Neural cell (in vitro differentiated cells): Measurements from ENCODE around the gene KIF1B. TPM values are rescaled to one million over a fixed set of nuclear protein-coding genes. Genes with fewer than 3 reads are reported as not detected.

Source experiments
- H2AFZ ChIP-seq: fragments of 200-600, 300-800 bp; sonication (generic), shearing (Covaris generic); 2 replicates; pipeline ENCODE4 v1.6.0; 2014; ENCODE audit warnings: low read depth, mild to moderate bottlenecking, antibody characterized with exemption, low read length, moderate library complexity
- H3F3A ChIP-seq: fragments of 200-600 bp; shearing (Covaris generic); 2 replicates; pipeline ENCODE4 v1.6.1; 2016; ENCODE audit warnings: mild to moderate bottlenecking, moderate library complexity, mixed read lengths, antibody characterized with exemption, low read length; ENCODE audit not compliant: insufficient read depth, poor library complexity, severe bottlenecking
- H3K27ac ChIP-seq: fragments of 200-600, 300-800 bp; sonication (generic), shearing (Covaris generic); 2 replicates; pipeline ENCODE4 v1.5.1; 2014; ENCODE audit warnings: mild to moderate bottlenecking, low read length, moderate library complexity
- H3K27me3 ChIP-seq: fragments of 300-800, 200-600 bp; sonication (generic), shearing (Covaris generic); 2 replicates; pipeline ENCODE4 v1.6.0; 2014; ENCODE audit warnings: mild to moderate bottlenecking, low read depth, low read length, moderate library complexity; ENCODE audit not compliant: insufficient read depth
- H3K36me3 ChIP-seq: fragments of 300-800, 200-600 bp; sonication (generic), shearing (Covaris generic); 2 replicates; pipeline ENCODE4 v1.5.1; 2014; ENCODE audit warnings: mild to moderate bottlenecking, antibody characterized with exemption, low read length, moderate library complexity; ENCODE audit not compliant: insufficient read depth
- H3K4me2 ChIP-seq: fragments of 300-800, 200-600 bp; sonication (generic), shearing (Covaris generic); 2 replicates; pipeline ENCODE4 v1.6.0; 2014; ENCODE audit warnings: mild to moderate bottlenecking, low read length
- H3K4me3 ChIP-seq: fragments of 300-800, 200-600 bp; sonication (generic), shearing (Covaris generic); 2 replicates; pipeline ENCODE4 v1.5.1; 2014; ENCODE audit warnings: mild to moderate bottlenecking, low read length, moderate library complexity
- H3K79me2 ChIP-seq: fragments of 200-600 bp; shearing (Covaris generic); replicated peaks from 2 replicates; pipeline ENCODE4 v1.6.0; 2014; ENCODE audit warnings: mild to moderate bottlenecking, low read length, moderate library complexity; ENCODE audit not compliant: insufficient read depth
- H3K9ac ChIP-seq: fragments of 300-800, 200-600 bp; sonication (generic), shearing (Covaris generic); 2 replicates; pipeline ENCODE4 v1.6.1; 2016; ENCODE audit warnings: mild to moderate bottlenecking, low read length, mixed read lengths
- H3K9me2 ChIP-seq: fragments of 200-600 bp; shearing (Covaris generic); 2 replicates; pipeline ENCODE4 v1.6.1; 2016; ENCODE audit warnings: mild to moderate bottlenecking, low read length, mixed read lengths; ENCODE audit not compliant: insufficient read depth
- H3K9me3 ChIP-seq: fragments of 200-600, 300-800 bp; sonication (generic), shearing (Covaris generic); 2 replicates; pipeline ENCODE4 v1.6.1; 2016; ENCODE audit warnings: mild to moderate bottlenecking, mixed run types, low read length, moderate library complexity, mixed read lengths
- H4K20me1 ChIP-seq: fragments of 200-600 bp; shearing (Covaris generic); 2 replicates; pipeline ENCODE4 v1.6.1; 2016; ENCODE audit warnings: mild to moderate bottlenecking, mixed run types; ENCODE audit not compliant: insufficient read depth
- EP300 ChIP-seq: fragments of 450-650 bp; conservative IDR thresholded peaks from 2 replicates; pipeline ENCODE4 v1.6.1; 2014; ENCODE audit warnings: antibody characterized with exemption, mild to moderate bottlenecking, moderate library complexity; ENCODE audit not compliant: poor library complexity, severe bottlenecking
- EZH2 ChIP-seq: fragments of 200-600, 300-800 bp; shearing (Covaris generic), sonication (generic); IDR thresholded peaks from 2 replicates; pipeline ENCODE4 v1.6.1; 2014; ENCODE audit warnings: antibody characterized with exemption, low read length, borderline replicate concordance, mild to moderate bottlenecking; ENCODE audit not compliant: insufficient read depth, poor library complexity, severe bottlenecking
- MXI1 ChIP-seq: fragments of 450-650 bp; conservative IDR thresholded peaks from 2 replicates; pipeline ENCODE4 v1.6.1; 2014; ENCODE audit warnings: antibody characterized with exemption, mild to moderate bottlenecking; ENCODE audit not compliant: poor library complexity, severe bottlenecking
- POLR2AphosphoS5 ChIP-seq: IDR thresholded peaks from 2 replicates; pipeline ENCODE4 v1.6.1; 2012
- RAD21 ChIP-seq: fragments of 450-650 bp; conservative IDR thresholded peaks from 2 replicates; pipeline ENCODE4 v1.6.1; 2014; ENCODE audit warnings: antibody characterized with exemption, mild to moderate bottlenecking, moderate library complexity
- SMC3 ChIP-seq: fragments of 450-650 bp; conservative IDR thresholded peaks from 2 replicates; pipeline ENCODE4 v1.6.1; 2014; ENCODE audit warnings: antibody characterized with exemption, mild to moderate bottlenecking, moderate library complexity; ENCODE audit not compliant: poor library complexity
- TAF1 ChIP-seq: IDR thresholded peaks from 2 replicates; pipeline ENCODE4 v1.6.1; 2012; ENCODE audit warnings: low read depth
- polyA plus RNA-seq: library from polyadenylated mRNA; depleted of rRNA; stranded (reverse); fragments of >200 nt; gene quantifications from 2 replicates; pipeline ENCODE4 v1.2.3, GENCODE V29; 2014
- TF ChIP-seq, protein P1 (sequence below): fragments of 450-650 bp; IDR thresholded peaks from 2 replicates; pipeline ENCODE4 v1.5.1; 2014; ENCODE audit warnings: antibody characterized with exemption, mild to moderate bottlenecking, moderate library complexity; ENCODE audit not compliant: poor library complexity, severe bottlenecking
- TF ChIP-seq, protein P2 (sequence below): IDR thresholded peaks from 2 replicates; pipeline ENCODE4 v1.6.1; 2012; ENCODE audit warnings: borderline replicate concordance

The KIF1B gene
- polyA plus RNA-seq, 1 donor from 2014 or later = 76.4 TPM

DNA sequence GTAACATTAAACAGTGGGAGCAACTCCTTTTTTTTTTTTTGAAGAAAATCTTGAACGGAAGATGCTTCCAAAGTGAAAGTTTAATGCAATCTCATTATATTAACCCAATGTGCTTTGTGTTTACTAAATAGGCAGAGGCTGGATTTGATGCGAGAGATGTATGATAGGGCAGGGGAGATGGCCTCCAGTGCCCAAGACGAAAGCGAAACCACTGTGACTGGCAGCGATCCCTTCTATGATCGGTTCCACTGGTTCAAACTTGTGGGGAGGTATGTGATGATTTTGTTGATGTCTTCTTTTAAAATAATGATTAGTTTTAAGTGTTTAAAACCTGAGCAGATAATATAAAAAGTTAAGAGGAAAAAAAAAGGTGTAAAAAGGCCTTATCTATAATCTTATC, 114.3 kb downstream of the KIF1B start:
- no peaks in the 10 kb centered on the region for H3F3A ChIP-seq
- no peaks in the 10 kb centered on the region for H4K20me1 ChIP-seq
- no peaks in the 10 kb centered on the region for H3K79me2 ChIP-seq
- no peak overlapping the region for H3K27ac ChIP-seq
- no peak overlapping the region for H2AFZ ChIP-seq
- no peak for TF ChIP-seq EZH2
- TF ChIP-seq EP300 = no peak
- TF ChIP-seq POLR2AphosphoS5 = no peak
- TF ChIP-seq, protein P1, sequence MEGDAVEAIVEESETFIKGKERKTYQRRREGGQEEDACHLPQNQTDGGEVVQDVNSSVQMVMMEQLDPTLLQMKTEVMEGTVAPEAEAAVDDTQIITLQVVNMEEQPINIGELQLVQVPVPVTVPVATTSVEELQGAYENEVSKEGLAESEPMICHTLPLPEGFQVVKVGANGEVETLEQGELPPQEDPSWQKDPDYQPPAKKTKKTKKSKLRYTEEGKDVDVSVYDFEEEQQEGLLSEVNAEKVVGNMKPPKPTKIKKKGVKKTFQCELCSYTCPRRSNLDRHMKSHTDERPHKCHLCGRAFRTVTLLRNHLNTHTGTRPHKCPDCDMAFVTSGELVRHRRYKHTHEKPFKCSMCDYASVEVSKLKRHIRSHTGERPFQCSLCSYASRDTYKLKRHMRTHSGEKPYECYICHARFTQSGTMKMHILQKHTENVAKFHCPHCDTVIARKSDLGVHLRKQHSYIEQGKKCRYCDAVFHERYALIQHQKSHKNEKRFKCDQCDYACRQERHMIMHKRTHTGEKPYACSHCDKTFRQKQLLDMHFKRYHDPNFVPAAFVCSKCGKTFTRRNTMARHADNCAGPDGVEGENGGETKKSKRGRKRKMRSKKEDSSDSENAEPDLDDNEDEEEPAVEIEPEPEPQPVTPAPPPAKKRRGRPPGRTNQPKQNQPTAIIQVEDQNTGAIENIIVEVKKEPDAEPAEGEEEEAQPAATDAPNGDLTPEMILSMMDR = no peak
- TF ChIP-seq RAD21 = no peak
- TF ChIP-seq, protein P2, sequence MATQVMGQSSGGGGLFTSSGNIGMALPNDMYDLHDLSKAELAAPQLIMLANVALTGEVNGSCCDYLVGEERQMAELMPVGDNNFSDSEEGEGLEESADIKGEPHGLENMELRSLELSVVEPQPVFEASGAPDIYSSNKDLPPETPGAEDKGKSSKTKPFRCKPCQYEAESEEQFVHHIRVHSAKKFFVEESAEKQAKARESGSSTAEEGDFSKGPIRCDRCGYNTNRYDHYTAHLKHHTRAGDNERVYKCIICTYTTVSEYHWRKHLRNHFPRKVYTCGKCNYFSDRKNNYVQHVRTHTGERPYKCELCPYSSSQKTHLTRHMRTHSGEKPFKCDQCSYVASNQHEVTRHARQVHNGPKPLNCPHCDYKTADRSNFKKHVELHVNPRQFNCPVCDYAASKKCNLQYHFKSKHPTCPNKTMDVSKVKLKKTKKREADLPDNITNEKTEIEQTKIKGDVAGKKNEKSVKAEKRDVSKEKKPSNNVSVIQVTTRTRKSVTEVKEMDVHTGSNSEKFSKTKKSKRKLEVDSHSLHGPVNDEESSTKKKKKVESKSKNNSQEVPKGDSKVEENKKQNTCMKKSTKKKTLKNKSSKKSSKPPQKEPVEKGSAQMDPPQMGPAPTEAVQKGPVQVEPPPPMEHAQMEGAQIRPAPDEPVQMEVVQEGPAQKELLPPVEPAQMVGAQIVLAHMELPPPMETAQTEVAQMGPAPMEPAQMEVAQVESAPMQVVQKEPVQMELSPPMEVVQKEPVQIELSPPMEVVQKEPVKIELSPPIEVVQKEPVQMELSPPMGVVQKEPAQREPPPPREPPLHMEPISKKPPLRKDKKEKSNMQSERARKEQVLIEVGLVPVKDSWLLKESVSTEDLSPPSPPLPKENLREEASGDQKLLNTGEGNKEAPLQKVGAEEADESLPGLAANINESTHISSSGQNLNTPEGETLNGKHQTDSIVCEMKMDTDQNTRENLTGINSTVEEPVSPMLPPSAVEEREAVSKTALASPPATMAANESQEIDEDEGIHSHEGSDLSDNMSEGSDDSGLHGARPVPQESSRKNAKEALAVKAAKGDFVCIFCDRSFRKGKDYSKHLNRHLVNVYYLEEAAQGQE = no peak
- TF ChIP-seq TAF1 = no peak
- no peak for TF ChIP-seq MXI1
- no peak for TF ChIP-seq SMC3
- H3K4me2 ChIP-seq = no peak overlapping the region
- H3K9me2 ChIP-seq = no peaks in the 10 kb centered on the region
- no peak overlapping the region for H3K4me3 ChIP-seq
- H3K9me3 ChIP-seq = no peaks in the 10 kb centered on the region
- no peaks in the 10 kb centered on the region for H3K27me3 ChIP-seq
- H3K9ac ChIP-seq = no peak overlapping the region
- H3K36me3 ChIP-seq = peaks cover 27% of the 10 kb centered on the region

DNA sequence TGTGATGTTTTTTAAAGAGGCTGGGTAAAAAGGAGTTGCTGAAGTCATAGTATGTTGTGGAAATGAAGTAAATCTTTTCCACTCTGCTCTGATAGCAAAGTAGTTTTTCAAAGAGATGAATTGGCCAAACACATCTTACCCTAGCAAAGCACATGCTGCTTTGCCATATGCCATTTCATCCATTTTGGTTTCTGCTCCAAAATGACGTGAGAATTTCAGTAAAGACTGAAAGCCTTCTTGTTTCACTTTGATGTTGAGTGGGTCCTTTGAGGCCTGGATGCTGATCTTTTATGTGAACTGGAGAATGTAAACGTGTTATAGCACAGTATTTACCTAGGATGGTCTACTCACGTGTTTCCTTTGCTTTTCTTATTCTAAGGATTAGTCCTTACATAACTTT, 115.2 kb downstream of the KIF1B start:
- TF ChIP-seq MXI1 (no peak), POLR2AphosphoS5 (no peak), TAF1 (no peak), RAD21 (no peak), SMC3 (no peak), EZH2 (no peak), EP300 (no peak)
- TF ChIP-seq, protein P2 = no peak
- TF ChIP-seq, protein P1 = no peak
- no peaks in the 10 kb centered on the region for H3K27me3 ChIP-seq
- H3K36me3 ChIP-seq = peaks cover 30% of the 10 kb centered on the region

More for the DNA sequence above, 115.2 kb downstream of the KIF1B start:
- Histone ChIP-seq H2AFZ (no peak overlapping the region), H3K9ac (no peak overlapping the region), H3F3A (no peaks in the 10 kb centered on the region), H4K20me1 (no peaks in the 10 kb centered on the region), H3K9me2 (no peaks in the 10 kb centered on the region), H3K9me3 (no peaks in the 10 kb centered on the region), H3K27ac (no peak overlapping the region), H3K4me2 (no peak overlapping the region), H3K79me2 (no peaks in the 10 kb centered on the region), H3K4me3 (no peak overlapping the region)
